Uterus (tissue), 2 donors: ENCODE measurements around the gene ZDHHC12.

Source experiments
- POLR2A ChIP-seq, 2 donors: fragments of 450-650 bp; IDR thresholded peaks; one replicate each; pipeline ENCODE4 v1.6.1; 2016; ENCODE audit warnings: antibody characterized with exemption in 2 of 2, mild to moderate bottlenecking in 1 of 2, moderate library complexity in 1 of 2
- TF ChIP-seq, protein P1 (sequence below), 4 experiments: fragments of 200-600 bp in 2 of 4; fragments of 450-650 bp in 2 of 4; sonication (generic) in 2 of 4; IDR thresholded peaks; one replicate each; pipeline ENCODE4 v1.5.1; 2016 to 2019; ENCODE audit warnings: antibody characterized with exemption in 4 of 4, mild to moderate bottlenecking in 2 of 4, moderate library complexity in 1 of 4

DNA sequence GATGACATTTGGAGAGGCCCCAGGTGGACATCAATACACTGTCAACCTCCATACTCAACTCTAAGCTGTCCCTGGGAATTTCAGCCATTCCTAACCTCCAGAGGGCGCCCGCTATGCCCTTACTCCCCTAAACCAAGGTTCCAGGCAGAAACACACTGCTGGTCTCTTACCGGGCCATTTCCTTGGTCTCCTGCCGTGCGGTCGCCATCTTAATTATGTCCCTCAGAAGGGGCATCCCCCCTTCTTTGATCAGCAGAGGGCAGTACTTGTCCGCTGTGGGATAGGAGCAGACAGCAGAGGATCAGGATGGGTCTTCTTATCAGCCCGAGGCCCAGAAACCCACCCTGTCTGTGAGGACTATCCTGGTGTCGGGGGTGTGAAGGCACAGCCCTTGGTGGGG, 9.3 kb upstream of the ZDHHC12 start:
- no peak for TF ChIP-seq POLR2A (IDR thresholded peaks at IDR 0.05)
- TF ChIP-seq, protein P1, sequence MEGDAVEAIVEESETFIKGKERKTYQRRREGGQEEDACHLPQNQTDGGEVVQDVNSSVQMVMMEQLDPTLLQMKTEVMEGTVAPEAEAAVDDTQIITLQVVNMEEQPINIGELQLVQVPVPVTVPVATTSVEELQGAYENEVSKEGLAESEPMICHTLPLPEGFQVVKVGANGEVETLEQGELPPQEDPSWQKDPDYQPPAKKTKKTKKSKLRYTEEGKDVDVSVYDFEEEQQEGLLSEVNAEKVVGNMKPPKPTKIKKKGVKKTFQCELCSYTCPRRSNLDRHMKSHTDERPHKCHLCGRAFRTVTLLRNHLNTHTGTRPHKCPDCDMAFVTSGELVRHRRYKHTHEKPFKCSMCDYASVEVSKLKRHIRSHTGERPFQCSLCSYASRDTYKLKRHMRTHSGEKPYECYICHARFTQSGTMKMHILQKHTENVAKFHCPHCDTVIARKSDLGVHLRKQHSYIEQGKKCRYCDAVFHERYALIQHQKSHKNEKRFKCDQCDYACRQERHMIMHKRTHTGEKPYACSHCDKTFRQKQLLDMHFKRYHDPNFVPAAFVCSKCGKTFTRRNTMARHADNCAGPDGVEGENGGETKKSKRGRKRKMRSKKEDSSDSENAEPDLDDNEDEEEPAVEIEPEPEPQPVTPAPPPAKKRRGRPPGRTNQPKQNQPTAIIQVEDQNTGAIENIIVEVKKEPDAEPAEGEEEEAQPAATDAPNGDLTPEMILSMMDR (IDR thresholded peaks at IDR 0.05) = peak; percentile 7 to 51 (median 26)
